HG03039 (cell line): ENCODE results near the gene C16orf95.
"Not testable (repeated sequence)": the region's sequence is repeated elsewhere in the genome, so short reads cannot be mapped to it uniquely, and the experiment has no call there.

Source experiments
- ATAC-seq: cut with Tn5 transposase; IDR thresholded peaks from one replicate; pipeline ENCODE4 v1.9.1; 2021; ENCODE audit warnings: mild to moderate bottlenecking, moderate library complexity; ENCODE audit not compliant: unreplicated experiment

C16orf95 gene, protein sequence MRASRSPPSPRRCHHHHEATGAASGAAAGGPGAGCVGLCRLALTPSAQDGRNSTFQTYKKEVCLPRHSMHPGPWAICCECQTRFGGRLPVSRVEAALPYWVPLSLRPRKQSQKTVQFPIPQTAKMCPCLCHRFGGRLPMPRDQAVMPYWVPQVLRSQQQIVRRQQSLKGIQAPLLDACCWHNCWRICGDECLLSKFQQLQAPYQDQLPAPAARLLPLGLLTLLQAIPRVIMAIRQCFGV

GRCh38 chr16:87316923-87317749 lies at the start of gene C16orf95:
TSS of gene C16orf95 (minus strand) at chr16:87317392. CDS start at chr16:87317242, 150 bp downstream.
- ATAC-seq: peak; percentile 91

DNA sequence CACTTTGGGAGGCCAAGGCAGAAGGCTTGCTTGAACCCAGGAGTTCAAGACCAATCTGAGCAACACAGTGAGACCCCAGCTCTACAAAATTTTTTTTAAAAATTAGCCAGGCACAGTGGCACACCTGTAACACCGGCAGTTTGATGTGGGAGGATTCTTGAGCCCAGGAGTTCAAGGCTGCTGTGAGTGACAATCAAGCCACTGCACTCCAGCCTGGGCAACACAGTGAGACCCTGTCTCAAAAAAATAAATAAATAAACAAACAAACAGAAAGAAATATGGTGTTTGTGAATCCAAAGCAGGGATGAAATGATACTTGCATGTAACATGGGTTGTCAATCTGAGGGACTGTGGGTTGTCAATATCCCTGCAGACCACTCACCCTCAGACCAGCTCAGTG lies 49.7 kb upstream of the C16orf95 start:
- no peak for ATAC-seq

- no peak for ATAC-seq
Observed at GRCh38 chr16:87366288-87366687, 49.1 kb upstream of the C16orf95 start.

DNA sequence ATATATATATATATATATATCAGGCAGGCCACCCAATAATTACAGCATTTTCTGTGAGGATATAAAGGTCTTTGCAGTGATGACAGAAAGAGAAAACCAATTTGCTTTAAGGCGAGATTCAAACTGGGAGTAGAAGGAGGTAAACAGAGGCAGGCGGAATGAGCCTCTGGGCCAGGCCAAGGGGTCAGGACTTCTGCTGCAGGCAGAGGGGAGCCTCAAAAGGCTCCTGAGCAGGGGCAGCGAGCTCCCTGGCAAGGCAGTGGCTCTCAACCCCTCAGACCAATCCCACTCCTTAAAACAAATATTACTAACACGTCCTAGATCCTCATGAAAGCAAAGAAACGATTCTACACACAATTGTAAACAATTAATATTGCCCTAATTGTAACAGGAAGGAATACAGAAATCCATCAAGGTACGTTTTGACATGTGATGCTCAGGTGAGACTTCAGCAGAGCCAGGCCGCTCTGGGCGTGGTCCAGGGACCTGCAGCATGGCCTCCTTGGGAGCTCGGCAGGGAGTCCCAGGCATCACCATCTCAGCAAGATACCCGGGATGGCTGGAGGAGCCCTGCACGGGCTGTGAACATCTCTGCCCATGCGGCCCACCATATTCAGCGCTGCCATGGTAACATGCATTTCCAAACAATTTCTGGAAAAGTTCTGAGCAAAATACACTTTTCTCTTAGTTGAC lies 48.0 kb upstream of the C16orf95 start:
- no peak for ATAC-seq

- no peak for ATAC-seq
Observed at GRCh38 chr16:87363771-87364455, 46.7 kb upstream of the C16orf95 start.

DNA sequence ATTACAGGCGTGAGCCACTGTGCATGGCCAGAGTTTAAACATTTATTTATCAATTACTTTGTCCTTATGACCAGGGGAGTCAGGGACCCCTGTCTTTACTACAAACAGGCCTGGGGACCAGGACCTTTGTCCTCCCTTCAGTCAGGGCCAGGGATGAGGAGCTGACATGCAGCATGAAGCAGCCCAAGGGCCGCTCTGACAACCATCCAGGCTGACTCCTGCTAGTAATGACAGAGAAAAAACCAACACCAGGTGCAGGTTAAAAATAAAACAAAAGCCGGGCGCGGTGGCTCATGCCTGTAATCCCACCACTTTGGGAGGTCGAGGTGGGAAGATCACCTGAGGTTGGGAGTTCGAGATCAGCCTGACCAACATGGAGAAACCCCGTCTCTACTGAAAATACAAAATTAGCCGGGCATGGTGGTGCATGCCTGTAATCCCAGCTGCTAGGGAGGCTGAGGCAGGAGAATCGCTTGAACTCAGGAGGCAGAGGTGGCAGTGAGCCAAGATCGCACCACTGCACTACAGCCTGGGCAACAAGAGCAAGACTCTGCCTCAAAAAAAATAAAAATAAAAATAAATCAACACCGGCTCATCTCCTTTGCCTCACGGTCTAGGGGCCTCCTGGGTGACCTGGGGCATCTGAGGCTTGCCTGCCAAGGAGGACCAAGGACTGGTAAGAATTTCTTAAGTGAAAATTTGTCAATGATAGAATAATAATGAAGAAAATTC lies 45.8 kb upstream of the C16orf95 start:
- ATAC-seq: not testable (repeated sequence)

- no peak for ATAC-seq
Observed at GRCh38 chr16:87361916-87362619, 44.9 kb upstream of the C16orf95 start.

DNA sequence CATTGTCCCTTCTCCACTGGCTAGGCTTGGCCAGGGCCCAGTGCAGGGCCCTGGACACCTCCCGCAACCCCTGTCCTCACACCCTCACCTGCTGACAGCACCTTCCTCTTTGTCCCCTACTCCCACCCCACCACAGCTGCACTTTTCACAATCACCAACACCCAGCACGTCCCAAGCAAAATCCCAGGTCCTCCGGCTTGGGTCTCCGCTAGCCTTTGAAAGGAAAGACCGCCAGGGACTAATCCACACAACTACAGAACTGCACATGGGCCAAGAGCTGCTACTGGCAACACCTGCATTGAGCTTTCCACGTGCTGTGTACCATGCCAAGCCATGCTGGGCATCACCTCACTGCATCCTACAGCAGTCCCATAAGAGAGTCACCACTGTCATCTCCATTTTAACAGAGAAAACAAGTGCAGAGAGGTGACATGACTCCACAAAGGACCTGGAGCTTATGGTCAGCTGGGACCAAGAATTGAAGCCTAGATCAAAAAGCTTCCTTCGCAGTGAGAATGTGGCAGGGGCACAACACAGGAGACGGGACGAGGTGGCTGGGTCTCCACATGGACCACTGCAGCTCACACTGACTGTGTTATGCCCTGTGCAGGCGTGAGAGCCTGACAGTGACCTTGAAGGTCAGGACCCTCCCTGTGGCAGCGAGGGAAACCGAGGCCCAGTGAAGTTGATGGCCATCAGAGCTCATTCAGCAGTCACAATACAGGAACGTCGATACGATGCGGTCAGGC lies 43.8 kb upstream of the C16orf95 start:
- no peak for ATAC-seq

- no peak for ATAC-seq
Observed at GRCh38 chr16:87359121-87359520, 41.9 kb upstream of the C16orf95 start.

GRCh38 chr16:87358696-87359095 lies 41.5 kb upstream of the C16orf95 start:
- ATAC-seq: no peak

GRCh38 chr16:87358250-87358649 lies 41.1 kb upstream of the C16orf95 start:
- ATAC-seq: no peak

DNA sequence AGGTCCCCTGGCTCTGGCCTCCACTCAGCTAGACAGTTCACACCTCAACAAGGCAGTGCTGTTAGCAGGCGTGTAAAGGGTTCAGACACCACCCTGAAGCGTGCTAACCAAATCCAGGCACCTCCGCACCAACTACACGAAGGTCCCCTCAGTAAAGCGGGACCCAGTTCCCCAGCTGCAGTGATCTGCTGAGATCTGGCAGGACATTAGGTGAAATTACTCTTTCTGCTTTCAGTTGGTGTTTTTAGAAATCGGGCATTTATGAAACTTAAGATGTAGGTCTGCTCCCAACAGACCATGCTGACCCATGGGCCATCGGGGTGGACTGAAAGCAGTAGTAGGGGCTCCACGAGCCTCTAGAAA lies 39.3 kb upstream of the C16orf95 start:
- no peak for ATAC-seq

DNA sequence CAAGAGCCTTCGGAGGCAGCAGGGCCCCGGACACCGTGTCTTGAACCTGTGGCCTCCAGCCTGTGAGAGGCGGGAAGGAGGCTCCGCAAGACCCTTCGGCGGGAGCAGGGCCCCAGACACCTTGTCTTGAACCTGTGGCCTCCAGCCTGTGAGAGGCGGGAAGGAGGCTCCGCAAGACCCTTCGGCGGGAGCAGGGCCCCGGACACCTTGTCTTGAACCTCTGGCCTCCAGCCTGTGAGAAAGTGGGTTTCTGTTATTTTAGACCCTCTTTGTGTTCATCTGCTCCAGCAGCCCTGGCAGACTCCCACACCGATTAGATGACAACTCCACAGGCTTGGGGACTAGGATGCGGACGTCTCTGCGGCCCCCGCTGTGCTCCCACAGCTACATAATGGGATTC lies 36.4 kb upstream of the C16orf95 start:
- ATAC-seq: no peak

- ATAC-seq: no peak
Observed at GRCh38 chr16:87352818-87353217, 35.6 kb upstream of the C16orf95 start.

- ATAC-seq: no peak
Observed at GRCh38 chr16:87351320-87351698, 34.1 kb upstream of the C16orf95 start.

- ATAC-seq: no peak
Observed at GRCh38 chr16:87350681-87351319, 33.6 kb upstream of the C16orf95 start.

- no peak for ATAC-seq
Observed at GRCh38 chr16:87350031-87350430, 32.8 kb upstream of the C16orf95 start.

DNA sequence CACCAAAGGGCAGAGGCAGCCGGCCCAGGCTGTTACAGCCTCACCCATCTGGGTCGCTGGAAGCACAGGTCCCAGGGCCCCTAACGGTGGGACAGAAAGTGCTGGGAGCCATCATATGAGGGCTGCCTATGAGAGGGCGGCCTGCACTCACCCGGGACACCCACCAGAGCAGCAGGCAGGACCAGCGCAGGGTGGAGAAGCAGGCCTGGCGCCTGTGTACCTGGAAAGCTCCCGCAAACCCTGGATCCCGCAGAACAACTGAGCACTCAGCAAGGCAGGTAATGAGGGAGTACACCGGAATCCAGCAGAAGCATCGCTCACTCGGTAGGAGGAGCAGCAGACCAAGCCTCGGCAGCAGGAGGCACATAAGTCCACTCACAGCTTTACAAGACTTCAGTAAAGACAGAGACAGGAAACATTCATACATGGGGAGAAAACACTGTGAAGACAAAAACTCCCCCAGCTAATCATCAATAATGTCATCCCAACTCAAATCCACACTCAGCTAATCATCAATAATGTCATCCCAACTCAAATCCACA lies 31.5 kb upstream of the C16orf95 start:
- no peak for ATAC-seq
